GM12874 (cell line): ENCODE data around the gene USP1.
A peak's percentile ranks its signal among the peaks of the same experiment; 100 is the strongest.

Experiments used
- TF ChIP-seq, protein P1 (sequence below): IDR thresholded peaks from 2 replicates; pipeline ENCODE4 v1.5.1; 2011; ENCODE audit warnings: low read depth, mild to moderate bottlenecking, control low read depth, low read length, moderate library complexity; ENCODE audit not compliant: insufficient read depth

Gene USP1

DNA sequence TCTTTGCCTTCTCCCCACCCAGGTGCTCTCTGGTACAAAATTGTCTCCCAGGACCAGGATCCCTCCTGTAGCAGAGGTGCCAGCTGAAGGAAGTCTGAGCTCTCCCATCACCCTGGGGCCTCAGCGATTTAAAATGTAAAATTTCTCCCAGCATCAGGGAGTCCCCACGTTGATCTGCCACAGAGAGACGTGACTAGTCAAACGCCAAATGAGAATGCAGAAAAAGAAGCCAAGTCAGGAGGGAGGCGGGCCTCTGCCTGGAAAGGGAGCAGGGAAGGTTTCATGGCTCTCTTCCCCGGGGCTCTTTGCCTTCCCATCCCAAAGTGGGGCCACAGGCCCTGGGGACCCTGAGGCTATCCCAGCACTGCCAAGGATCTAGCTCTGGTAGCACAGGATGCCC is 40.0 kb upstream of the USP1 start:
- TF ChIP-seq, protein P1, sequence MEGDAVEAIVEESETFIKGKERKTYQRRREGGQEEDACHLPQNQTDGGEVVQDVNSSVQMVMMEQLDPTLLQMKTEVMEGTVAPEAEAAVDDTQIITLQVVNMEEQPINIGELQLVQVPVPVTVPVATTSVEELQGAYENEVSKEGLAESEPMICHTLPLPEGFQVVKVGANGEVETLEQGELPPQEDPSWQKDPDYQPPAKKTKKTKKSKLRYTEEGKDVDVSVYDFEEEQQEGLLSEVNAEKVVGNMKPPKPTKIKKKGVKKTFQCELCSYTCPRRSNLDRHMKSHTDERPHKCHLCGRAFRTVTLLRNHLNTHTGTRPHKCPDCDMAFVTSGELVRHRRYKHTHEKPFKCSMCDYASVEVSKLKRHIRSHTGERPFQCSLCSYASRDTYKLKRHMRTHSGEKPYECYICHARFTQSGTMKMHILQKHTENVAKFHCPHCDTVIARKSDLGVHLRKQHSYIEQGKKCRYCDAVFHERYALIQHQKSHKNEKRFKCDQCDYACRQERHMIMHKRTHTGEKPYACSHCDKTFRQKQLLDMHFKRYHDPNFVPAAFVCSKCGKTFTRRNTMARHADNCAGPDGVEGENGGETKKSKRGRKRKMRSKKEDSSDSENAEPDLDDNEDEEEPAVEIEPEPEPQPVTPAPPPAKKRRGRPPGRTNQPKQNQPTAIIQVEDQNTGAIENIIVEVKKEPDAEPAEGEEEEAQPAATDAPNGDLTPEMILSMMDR = no peak

DNA sequence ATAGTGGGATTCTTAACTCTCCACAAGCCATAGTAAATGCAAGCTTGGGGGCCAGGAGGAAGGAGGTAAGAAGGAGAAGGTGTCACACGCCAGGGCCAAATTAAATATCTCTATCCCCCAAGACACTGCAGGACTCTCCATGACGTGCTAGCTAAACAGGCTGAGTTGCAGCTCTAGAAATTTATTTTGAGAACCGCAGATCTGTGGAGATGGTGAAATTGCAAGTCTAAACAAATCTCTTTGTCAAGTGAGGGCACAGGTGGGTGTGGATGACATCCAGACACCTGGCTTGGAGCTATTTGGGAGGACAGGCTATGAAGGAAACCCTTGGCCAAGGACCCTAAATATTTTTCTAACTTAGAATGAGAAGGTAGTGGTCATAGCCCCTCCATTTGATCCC is 39.5 kb upstream of the USP1 start:
- TF ChIP-seq, protein P1 = no peak

DNA sequence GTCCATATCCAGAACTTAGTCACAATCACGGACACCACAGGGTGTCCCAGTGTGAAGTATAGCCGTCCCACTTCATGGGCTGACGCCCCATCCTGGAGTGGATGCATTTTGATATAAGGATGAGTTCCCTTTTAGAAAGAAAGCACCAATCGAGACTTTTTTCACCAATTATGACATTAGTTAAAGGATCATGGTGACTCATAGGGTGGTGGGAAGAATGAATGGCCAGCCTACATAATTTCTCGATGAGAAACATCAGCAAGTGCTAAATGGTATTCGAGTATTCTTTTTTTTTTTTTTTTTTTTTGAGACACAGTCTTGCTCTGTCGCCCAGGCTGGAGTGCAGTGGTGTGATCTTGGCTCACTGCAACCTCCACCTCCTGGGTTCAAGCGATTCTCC is 38.5 kb upstream of the USP1 start:
- TF ChIP-seq, protein P1 = no peak

DNA sequence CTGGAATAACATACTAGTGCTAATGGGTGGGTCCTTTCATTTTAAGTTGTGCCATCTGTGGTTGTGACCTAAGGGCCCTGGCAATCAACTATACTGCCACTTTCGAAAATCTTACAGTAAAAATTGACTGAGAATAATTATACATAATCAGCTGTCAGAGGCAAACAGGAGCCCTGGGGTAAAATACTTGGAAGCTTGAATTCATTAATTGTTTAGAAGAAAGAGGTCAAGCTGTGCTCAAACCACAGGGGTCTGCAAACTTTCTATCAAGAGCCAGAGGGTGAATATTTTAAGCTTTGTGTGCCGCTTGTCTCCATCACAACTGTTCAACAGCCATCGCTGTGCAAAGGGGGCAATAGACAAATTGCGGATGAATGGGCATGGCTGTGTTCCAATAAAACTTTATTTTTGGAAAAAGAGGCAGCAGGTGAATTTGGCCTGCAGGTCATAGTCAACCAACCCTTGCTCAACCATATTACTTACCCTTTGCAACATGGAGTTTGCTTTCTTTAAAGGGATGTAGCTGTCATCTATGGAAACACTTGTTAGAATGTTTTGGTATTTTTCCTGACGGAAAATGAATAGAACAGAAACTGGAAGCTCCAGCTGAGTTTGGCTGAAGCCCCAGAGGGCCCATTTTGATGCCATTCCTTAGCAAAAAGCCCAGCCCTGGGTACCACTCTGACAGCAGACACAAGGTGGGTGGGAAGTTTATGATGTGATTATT is 35.7 kb upstream of the USP1 start:
- TF ChIP-seq, protein P1 = no peak

DNA sequence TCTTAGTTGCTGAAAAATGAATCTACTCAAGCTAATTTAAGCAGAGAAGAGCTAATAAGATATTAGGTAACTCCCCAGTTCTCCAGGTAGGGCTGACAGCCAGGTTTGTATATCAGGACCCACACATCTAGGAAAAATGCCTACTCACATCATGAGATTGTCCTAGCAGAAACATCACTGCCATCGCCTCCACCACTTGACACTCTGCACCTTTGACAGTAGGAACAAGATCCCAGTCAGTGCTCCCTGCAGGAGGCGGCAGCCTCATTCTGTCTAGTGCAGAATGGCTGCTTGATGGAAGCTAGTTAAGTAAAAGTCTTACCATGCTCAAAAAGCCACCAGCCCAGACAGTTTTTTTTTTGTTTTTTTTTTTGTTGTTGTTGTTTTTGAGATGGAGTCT is 31.6 kb upstream of the USP1 start:
- TF ChIP-seq, protein P1 = no peak

DNA sequence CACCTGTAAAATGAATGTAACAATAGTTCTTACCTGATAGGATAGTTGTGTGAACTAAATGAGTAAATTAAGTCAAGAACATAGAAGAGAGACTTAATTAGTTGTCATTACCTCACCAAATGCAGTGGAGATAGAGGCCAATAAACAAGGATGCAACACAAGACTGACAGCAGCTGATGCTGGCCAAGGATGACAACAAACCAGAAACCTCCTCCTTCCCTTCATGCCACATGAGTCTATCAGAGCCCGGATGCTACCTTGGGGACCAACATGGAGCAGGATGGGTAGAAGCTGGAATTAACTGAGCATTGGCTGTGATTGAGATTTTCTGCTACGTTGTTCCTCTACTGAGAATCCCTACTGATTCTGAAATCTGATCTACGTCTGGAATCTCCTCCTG is 30.3 kb upstream of the USP1 start:
- TF ChIP-seq, protein P1 = no peak

DNA sequence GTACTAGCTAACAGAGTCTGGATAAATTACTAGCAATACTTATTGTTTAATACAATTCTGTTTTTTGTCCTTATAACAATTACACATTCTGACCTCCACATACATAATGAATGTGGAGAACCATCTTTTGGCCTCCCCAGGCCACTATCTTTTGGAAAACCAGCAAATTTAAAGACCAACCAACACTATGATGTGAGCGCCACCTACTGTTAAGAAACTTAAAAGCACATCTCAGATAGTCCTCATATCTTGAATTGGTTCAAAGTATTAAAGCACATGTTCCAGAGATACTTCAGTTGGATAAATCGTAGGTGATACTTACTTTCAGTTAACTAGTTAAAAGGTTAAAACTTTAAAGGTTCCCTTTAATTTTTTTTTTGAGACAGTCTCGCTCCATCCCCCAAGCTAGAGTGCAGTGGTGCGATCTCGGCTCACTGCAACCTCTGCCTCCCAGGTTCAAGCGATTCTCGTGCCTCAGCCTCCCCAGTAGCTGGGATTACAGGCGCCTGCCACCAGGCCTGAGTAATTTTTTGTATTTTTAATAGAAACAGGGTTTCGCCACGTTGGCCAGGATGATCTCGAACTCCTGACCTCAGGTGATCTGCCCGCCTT is 29.3 kb upstream of the USP1 start:
- TF ChIP-seq, protein P1 = peak; percentile 46; the same call in 1 of the 2 replicates
